Naive thymus-derived CD8-positive, alpha-beta T cell (primary cell): ENCODE data around the gene QPCTL. TPM values are rescaled to one million over a fixed set of nuclear protein-coding genes. Genes with fewer than 3 reads are reported as not detected.
"Not testable (repeated sequence)": the region's sequence is repeated elsewhere in the genome, so short reads cannot be mapped to it uniquely, and the experiment has no call there.

ENCODE experiments used
- ATAC-seq, 2 donors: fragments of 150-1000 bp; cut with Tn5 transposase in 1 of 2; sonication (Bioruptor Pico), chemical (Tn5 transposase) in 1 of 2; 1 replicate in 1 of 2; 2 replicates in 1 of 2; pipeline ENCODE4 v1.10.0; 2021; ENCODE audit warnings: mild to moderate bottlenecking in 2 of 2, moderate library complexity in 2 of 2
- POLR2A ChIA-PET: fragments of 350-600 bp; sonication (Branson Sonifier 250); formaldehyde crosslinking; loops from one replicate; lab custom pipeline; 2021; ENCODE audit warnings: antibody characterized with exemption; lab: Charles Lee
- DNase-seq, 10 donors: peaks; one replicate each; pipeline versions ENCODE4 v3.0.0 to v3.0.0-alpha.2; 2020 to 2022
- H3K27ac Mint-ChIP-seq, 10 donors: one replicate each; pipeline ENCODE4 v1.8.0; 2020 to 2022; ENCODE audit warnings: mild to moderate bottlenecking in 10 of 10, mixed read lengths in 10 of 10, moderate library complexity in 4 of 10, inconsistent platforms in 1 of 10
- H3K27me3 Mint-ChIP-seq, 5 donors: one replicate each; pipeline ENCODE4 v1.8.0; 2021 to 2022; ENCODE audit warnings: mixed read lengths in 5 of 5
- H3K36me3 Mint-ChIP-seq, 3 donors: one replicate each; pipeline ENCODE4 v1.8.0; 2020 to 2022; ENCODE audit warnings: mixed read lengths in 3 of 3, mild to moderate bottlenecking in 2 of 3, inconsistent platforms in 1 of 3
- H3K4me1 Mint-ChIP-seq, 4 donors: one replicate each; pipeline ENCODE4 v1.8.0; 2021 to 2022; ENCODE audit warnings: mixed read lengths in 4 of 4
- H3K4me3 Mint-ChIP-seq, 10 donors: one replicate each; pipeline ENCODE4 v1.8.0; 2020 to 2022; ENCODE audit warnings: mild to moderate bottlenecking in 10 of 10, mixed read lengths in 10 of 10, moderate library complexity in 6 of 10, inconsistent platforms in 1 of 10
- H3K9me3 Mint-ChIP-seq, 9 donors: one replicate each; pipeline ENCODE4 v1.8.0; 2020 to 2022; ENCODE audit warnings: mixed read lengths in 9 of 9, mild to moderate bottlenecking in 3 of 9, inconsistent platforms in 1 of 9, moderate library complexity in 1 of 9
- polyA plus RNA-seq, 3 donors: library from polyadenylated mRNA; unstranded; fragments of 300-500 nt; fragmentation: Illumina TruSeq; gene quantifications; one replicate each; pipeline ENCODE4 v1.2.3, GENCODE V29; 2021
- total RNA-seq, 8 experiments: library from RNA in 2 of 8; stranded (reverse) in 2 of 8; gene quantifications; one replicate each; pipeline ENCODE4 v1.2.3 and lab custom pipeline; 2021 to 2026

Gene QPCTL
- total and polyA plus RNA-seq, 5 experiments from 2014 or later: 0.65 to 11.4 (median 2.3) TPM

DNA sequence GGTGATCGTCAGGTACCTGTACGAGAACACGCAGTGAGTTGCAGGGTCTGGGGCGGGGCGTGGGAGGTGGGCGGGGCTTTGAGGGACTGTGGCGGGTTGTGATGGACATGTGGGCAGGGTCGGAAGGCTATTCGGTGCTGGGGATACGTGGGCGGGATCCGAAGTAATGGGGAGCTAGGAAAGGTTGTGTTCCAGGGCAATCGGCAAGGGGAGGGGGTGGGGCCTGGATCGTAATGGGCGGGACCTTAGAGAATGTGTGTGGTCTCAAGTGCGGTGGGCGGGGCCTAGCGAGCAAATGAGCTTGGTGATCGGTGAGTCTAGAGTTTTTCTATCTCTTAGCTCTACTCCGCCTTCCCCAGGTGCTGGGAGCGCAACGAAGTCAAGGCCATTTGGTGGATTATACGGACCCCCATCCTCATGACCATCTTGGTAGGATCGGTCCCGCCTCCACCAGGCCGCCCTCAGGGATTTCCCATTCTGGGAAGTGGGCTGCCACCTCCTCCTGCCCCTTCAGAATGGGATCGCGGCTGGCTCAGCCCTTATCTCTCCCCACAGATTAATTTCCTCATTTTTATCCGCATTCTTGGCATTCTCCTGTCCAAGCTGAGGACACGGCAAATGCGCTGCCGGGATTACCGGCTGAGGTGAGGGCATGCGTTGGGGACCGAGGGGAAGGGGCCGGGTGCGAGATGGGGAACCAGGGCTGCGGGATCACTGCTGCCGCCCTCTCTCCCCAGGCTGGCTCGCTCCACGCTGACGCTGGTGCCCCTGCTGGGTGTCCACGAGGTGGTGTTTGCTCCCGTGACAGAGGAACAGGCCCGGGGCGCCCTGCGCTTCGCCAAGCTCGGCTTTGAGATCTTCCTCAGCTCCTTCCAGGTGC, 14.9 kb upstream of the QPCTL start:
- ATAC-seq: peak; percentile 61 to 68
- no peaks in the 10 kb centered on the region for H3K9me3 Mint-ChIP-seq
- H3K4me1 Mint-ChIP-seq: peaks cover 12 to 30% (median 24%) of the 10 kb centered on the region in 4 donors
- peak; percentile 58 to 90 (median 80) for DNase-seq
- POLR2A ChIA-PET: interaction anchor here (0.6 to 2.8 kb wide), 11 partner anchors 8 to 210 kb away, joined by 3 to 16 read pairs (median 4); partner anchors contain the start of genes FOSB, GIPR, QPCTL and SIX5
- H3K36me3 Mint-ChIP-seq: no peaks in the 10 kb centered on the region
- H3K4me3 Mint-ChIP-seq: peak overlapping the region; percentile 78 to 95 (median 88)
- H3K27ac Mint-ChIP-seq: peak overlapping the region in 8 of 10 donors; percentile 64 to 94 (median 89)
- peaks cover 0 to 6% (median 0%) of the 10 kb centered on the region in 5 donors for H3K27me3 Mint-ChIP-seq

GRCh38 chr19:45681391-45682015, 11.0 kb upstream of the QPCTL start:
- POLR2A ChIA-PET: interaction anchor here (0.7 to 2.5 kb wide), 10 partner anchors 10 to 1064 kb away, joined by 3 to 19 read pairs (median 6); partner anchors contain the start of genes FKRP, GIPR, QPCTL and SIX5
- peak overlapping the region; percentile 70 to 88 (median 78) for H3K4me3 Mint-ChIP-seq
- ATAC-seq: peak; percentile 75 to 82
- H3K27me3 Mint-ChIP-seq: peaks cover 0 to 5% (median 0%) of the 10 kb centered on the region in 5 donors
- peaks cover 15 to 26% (median 24%) of the 10 kb centered on the region in 4 donors for H3K4me1 Mint-ChIP-seq
- no peaks in the 10 kb centered on the region for H3K9me3 Mint-ChIP-seq
- H3K27ac Mint-ChIP-seq: peak overlapping the region in 8 of 10 donors; percentile 48 to 87 (median 78)
- peaks cover 0 to 28% (median 9%) of the 10 kb centered on the region in 3 donors for H3K36me3 Mint-ChIP-seq
- peak; percentile 73 to 89 (median 86) for DNase-seq

GRCh38 chr19:45682117-45682516, 10.3 kb upstream of the QPCTL start:
- POLR2A ChIA-PET: interaction anchor here (0.9 to 2.5 kb wide), 7 partner anchors 9 to 87 kb away, joined by 3 to 19 read pairs (median 6); partner anchors contain the start of genes GIPR, QPCTL, SIX5 and SNRPD2
- H3K27ac Mint-ChIP-seq: peak overlapping the region in 5 of 10 donors; percentile 26 to 83 (median 74)
- peaks cover 12 to 23% (median 19%) of the 10 kb centered on the region in 4 donors for H3K4me1 Mint-ChIP-seq
- H3K9me3 Mint-ChIP-seq: no peaks in the 10 kb centered on the region
- H3K4me3 Mint-ChIP-seq: peak overlapping the region in 4 of 10 donors; percentile 37 to 77 (median 59)
- H3K36me3 Mint-ChIP-seq: peaks cover 0 to 34% (median 9%) of the 10 kb centered on the region in 3 donors
- ATAC-seq (no peak), DNase-seq (no peak)
- H3K27me3 Mint-ChIP-seq: peaks cover 0 to 5% (median 0%) of the 10 kb centered on the region in 5 donors

GRCh38 chr19:45682908-45683307, 9.6 kb upstream of the QPCTL start:
- peaks cover 0 to 5% (median 0%) of the 10 kb centered on the region in 5 donors for H3K27me3 Mint-ChIP-seq
- no peaks in the 10 kb centered on the region for H3K9me3 Mint-ChIP-seq
- H3K4me3 Mint-ChIP-seq: no peak overlapping the region
- H3K36me3 Mint-ChIP-seq: peaks cover 0 to 41% (median 11%) of the 10 kb centered on the region in 3 donors
- H3K4me1 Mint-ChIP-seq: peaks cover 9 to 17% (median 12%) of the 10 kb centered on the region in 4 donors
- ATAC-seq: no peak
- DNase-seq: no peak
- H3K27ac Mint-ChIP-seq: peak overlapping the region in 4 of 10 donors; percentile 42 to 82 (median 60)
- POLR2A ChIA-PET: interaction anchor here (0.9 to 1.0 kb wide), 2 partner anchors 9 to 13 kb away, joined by 3 to 6 read pairs; partner anchors contain the start of genes QPCTL and SNRPD2

DNA sequence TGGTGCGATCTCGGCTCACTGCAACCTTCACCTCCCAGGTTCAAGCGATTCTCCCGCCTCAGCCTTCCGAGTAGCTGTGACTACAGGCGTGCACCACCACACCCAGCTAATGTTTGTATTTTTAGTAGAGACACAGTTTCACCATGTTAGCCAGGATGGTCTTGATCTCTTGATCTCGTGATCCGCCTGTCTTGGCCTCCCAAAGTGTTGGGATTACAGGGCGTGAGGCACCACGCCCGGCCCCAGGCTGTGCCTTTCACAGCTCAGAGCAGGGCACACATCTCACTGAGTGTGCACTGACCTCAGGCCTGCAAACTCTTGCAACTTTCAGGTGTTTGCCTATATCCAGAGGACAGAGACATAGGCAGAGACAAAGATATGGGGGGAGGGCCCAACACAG, 7.4 kb upstream of the QPCTL start:
- ATAC-seq, H3K27me3 Mint-ChIP-seq, H3K4me3 Mint-ChIP-seq, DNase-seq, H3K9me3 Mint-ChIP-seq: not testable (repeated sequence)
- Mint-ChIP-seq H3K36me3 (peaks cover 0 to 55% (median 13%) of the 10 kb centered on the region in 3 donors), H3K27ac (peak overlapping the region in 1 of 10 donors; percentile 73), H3K4me1 (peaks cover 11 to 28% (median 14%) of the 10 kb centered on the region in 4 donors)
- POLR2A ChIA-PET: interaction anchor here (0.6 to 0.7 kb wide), 3 partner anchors 23 to 1500 kb away, joined by 3 to 5 read pairs (median 4); no protein-coding TSS in a partner anchor

DNA sequence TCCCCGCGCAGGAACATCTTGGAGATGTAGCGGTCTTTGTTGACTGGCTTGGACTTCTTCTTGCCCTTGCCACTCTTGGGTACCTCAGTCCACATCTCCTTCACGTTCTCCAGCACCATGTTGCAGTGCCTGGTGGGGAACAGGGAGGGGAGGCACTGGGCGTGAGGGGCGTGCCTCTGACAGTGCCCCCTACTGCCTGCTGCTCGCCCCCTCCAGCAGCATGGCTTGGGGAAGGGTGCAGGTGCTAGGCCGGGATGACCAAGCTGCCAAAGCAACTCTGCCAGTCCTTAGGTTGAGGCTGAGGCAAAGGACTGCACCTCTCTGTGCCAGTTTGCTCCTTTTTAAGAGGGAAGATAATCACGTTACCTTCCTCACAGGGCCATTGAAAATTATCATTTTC, 4.9 kb upstream of the QPCTL start:
- Mint-ChIP-seq H3K4me3 (no peak overlapping the region), H3K36me3 (peaks cover 0 to 55% (median 13%) of the 10 kb centered on the region in 3 donors), H3K27ac (no peak overlapping the region), H3K27me3 (no peaks in the 10 kb centered on the region), H3K4me1 (peaks cover 10 to 31% (median 19%) of the 10 kb centered on the region in 4 donors), H3K9me3 (no peaks in the 10 kb centered on the region)
- POLR2A ChIA-PET: interaction anchor here (1.2 kb wide), 1 partner anchor 10 kb away, joined by 6 read pairs; no protein-coding TSS in a partner anchor
- ATAC-seq (no peak), DNase-seq (no peak)

DNA sequence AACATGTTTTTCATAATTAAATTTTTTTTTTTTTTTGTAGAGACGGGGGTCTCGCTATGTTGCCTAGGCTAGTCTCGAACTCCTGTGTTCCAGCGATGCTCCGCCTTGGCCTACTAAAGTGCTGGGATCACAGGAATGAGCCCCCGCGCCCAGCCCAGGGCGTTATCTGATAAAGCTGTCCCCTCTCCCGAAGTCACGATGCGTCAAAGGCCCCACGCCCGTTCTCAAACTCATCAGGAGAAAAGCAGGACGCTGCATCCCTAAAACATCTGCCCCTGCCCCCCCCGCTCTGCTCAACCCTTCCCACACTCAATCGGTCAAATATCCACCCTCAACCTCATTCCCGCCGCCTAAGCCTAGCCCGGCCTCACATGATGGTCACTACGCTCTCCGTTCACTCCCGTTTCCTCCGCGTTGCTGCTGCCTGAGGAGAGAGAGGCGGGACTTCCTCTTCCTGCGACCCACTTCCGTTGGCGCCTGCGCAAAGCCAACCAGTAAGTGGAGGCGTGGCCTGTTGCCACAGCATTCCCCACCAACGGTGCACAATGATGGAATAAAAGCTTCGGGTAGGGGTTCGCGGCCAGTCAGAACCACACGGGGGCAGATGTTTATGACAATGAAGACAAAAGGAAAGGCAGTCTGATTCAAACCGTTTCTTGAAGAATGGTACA, 815 bp upstream of the QPCTL start, which contains the start of gene SNRPD2:
Gene SNRPD2, minus strand, starts transcription at position 438 of the 671 bp plus-strand sequence. Its CDS starts 65 bp downstream, at position 373.
- peak in 9 of 10 donors; percentile 84 to 96 (median 91) for DNase-seq
- Mint-ChIP-seq H3K9me3 (no peaks in the 10 kb centered on the region), H3K27me3 (no peaks in the 10 kb centered on the region), H3K4me3 (peak within 1 kb of the TSS; percentile 91 to 100 (median 96)), H3K27ac (peak within 1 kb of the TSS; percentile 89 to 99 (median 96)), H3K36me3 (peaks cover 0 to 41% (median 6%) of the 10 kb centered on the region in 3 donors), H3K4me1 (peaks cover 9 to 35% (median 23%) of the 10 kb centered on the region in 4 donors)
- POLR2A ChIA-PET: interaction anchor here (0.6 to 3.5 kb wide), 17 partner anchors 9 to 304 kb away, joined by 3 to 47 read pairs (median 5); partner anchors contain the start of genes CCDC61, FBXO46, GIPR and MYPOP
- peak; percentile 46 to 53 for ATAC-seq

GRCh38 chr19:45693106-45693788, 781 bp downstream of the QPCTL start:
- peaks cover 9 to 37% (median 22%) of the 10 kb centered on the region in 4 donors for H3K4me1 Mint-ChIP-seq
- DNase-seq (peak; percentile 46 to 85 (median 67)), ATAC-seq (no peak)
- H3K4me3 Mint-ChIP-seq: peak overlapping the region; percentile 91 to 100 (median 96)
- peaks cover 0 to 37% (median 10%) of the 10 kb centered on the region in 3 donors for H3K36me3 Mint-ChIP-seq
- peak overlapping the region; percentile 57 to 99 (median 96) for H3K27ac Mint-ChIP-seq
- no peaks in the 10 kb centered on the region for H3K27me3 Mint-ChIP-seq
- POLR2A ChIA-PET: interaction anchor here (0.6 to 3.5 kb wide), 11 partner anchors 12 to 1427 kb away, joined by 3 to 47 read pairs (median 6); partner anchors contain the start of genes CCDC61, FBXO46 and SIX5
- no peaks in the 10 kb centered on the region for H3K9me3 Mint-ChIP-seq

GRCh38 chr19:45701676-45702075, 9.2 kb downstream of the QPCTL start:
- ATAC-seq (no peak), DNase-seq (no peak)
- no peaks in the 10 kb centered on the region for H3K9me3 Mint-ChIP-seq
- H3K27ac Mint-ChIP-seq: peak overlapping the region in 1 of 10 donors; percentile 11
- peaks cover 0 to 9% (median 1%) of the 10 kb centered on the region in 4 donors for H3K4me1 Mint-ChIP-seq
- POLR2A ChIA-PET: interaction anchor here (0.9 to 1.0 kb wide), 2 partner anchors 10 to 16 kb away, joined by 3 read pairs; partner anchors contain the start of genes QPCTL and SNRPD2
- no peak overlapping the region for H3K4me3 Mint-ChIP-seq
- H3K36me3 Mint-ChIP-seq: peaks cover 0 to 28% (median 9%) of the 10 kb centered on the region in 3 donors
- H3K27me3 Mint-ChIP-seq: no peaks in the 10 kb centered on the region

DNA sequence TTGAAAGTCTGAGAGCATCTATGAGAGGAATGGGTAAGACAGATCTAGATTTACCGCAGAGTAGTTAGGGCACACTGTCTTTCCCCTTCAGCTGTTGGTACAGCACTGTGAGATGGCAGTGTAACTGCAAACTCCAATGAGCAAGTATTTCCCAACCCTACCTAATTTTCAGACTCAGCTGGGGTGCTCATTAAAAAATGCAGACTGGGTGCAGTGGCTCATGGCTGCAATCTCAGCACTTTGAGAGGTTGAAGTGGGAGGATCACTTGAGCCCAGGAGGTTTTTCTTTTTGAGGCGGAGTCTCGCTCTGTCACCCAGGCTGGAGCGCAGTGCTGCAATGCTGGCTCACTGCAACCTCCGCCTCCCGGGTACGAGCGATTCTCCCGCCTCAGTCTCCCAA, 12.6 kb downstream of the QPCTL start:
- ATAC-seq (no peak), DNase-seq (no peak)
- Mint-ChIP-seq H3K36me3 (peaks cover 0 to 23% (median 4%) of the 10 kb centered on the region in 3 donors), H3K27ac (peak overlapping the region in 2 of 10 donors; percentile 38 to 44), H3K9me3 (no peaks in the 10 kb centered on the region), H3K4me3 (no peak overlapping the region), H3K4me1 (peaks cover 0 to 18% (median 6%) of the 10 kb centered on the region in 4 donors), H3K27me3 (no peaks in the 10 kb centered on the region)
- POLR2A ChIA-PET: interaction anchor here (0.9 kb wide), 1 partner anchor 9 kb away, joined by 3 read pairs; no protein-coding TSS in a partner anchor
